Keratinocyte (primary cell): Measurements from ENCODE around the gene DMP1. TPM values are rescaled to one million over a fixed set of nuclear protein-coding genes. Genes with fewer than 3 reads are reported as not detected.

ENCODE experiments used
- DNase-seq: peaks from one replicate; pipeline ENCODE4 v3.0.0-alpha.2; 2011; ENCODE audit warnings: low read depth, missing footprints, low spot score
- FAIRE-seq: peaks from 2 replicates; lab custom pipeline; 2011; peaks lifted over from hg19 to GRCh38; lab: Jason Lieb, UNC
- H2AFZ ChIP-seq: 2 replicates; pipeline ENCODE4 v1.6.0; 2012; ENCODE audit warnings: low read length, control low read depth, inconsistent platforms; ENCODE audit not compliant: control insufficient read depth
- H3K27ac ChIP-seq: 2 replicates; pipeline ENCODE4 v1.5.1; 2011; ENCODE audit warnings: low read length; ENCODE audit not compliant: control insufficient read depth, insufficient read depth
- H3K27me3 ChIP-seq: 3 replicates; pipeline ENCODE4 v1.6.0; 2011; ENCODE audit warnings: low read length; ENCODE audit not compliant: control insufficient read depth, insufficient read depth; ENCODE audit errors: extremely low read depth
- H3K36me3 ChIP-seq, 2 experiments: 2 replicates in 1 of 2; 3 replicates in 1 of 2; pipeline ENCODE4 v1.5.1; 2011; ENCODE audit warnings: low read length in 2 of 2, mild to moderate bottlenecking in 1 of 2; ENCODE audit not compliant: control insufficient read depth in 2 of 2, insufficient read depth in 2 of 2; ENCODE audit errors: extremely low read depth in 1 of 2
- H3K4me1 ChIP-seq: 3 replicates; pipeline ENCODE4 v1.5.1; 2011; ENCODE audit warnings: low read length; ENCODE audit not compliant: control insufficient read depth, insufficient read depth; ENCODE audit errors: extremely low read depth
- H3K4me2 ChIP-seq: 3 replicates; pipeline ENCODE4 v1.6.0; 2011; ENCODE audit warnings: low read depth, low read length; ENCODE audit not compliant: control insufficient read depth, insufficient read depth; ENCODE audit errors: extremely low read depth
- H3K4me3 ChIP-seq, 3 experiments: fragments of 200-600 bp in 1 of 3; sonication (generic) in 1 of 3; 2 replicates in 2 of 3; 3 replicates in 1 of 3; pipeline ENCODE4 v1.5.1; 2011 to 2016; ENCODE audit warnings: low read length in 3 of 3, mild to moderate bottlenecking in 3 of 3, control low read depth in 2 of 3, inconsistent platforms in 1 of 3, low read depth in 1 of 3, mixed read lengths in 1 of 3, mixed run types in 1 of 3, moderate library complexity in 1 of 3; ENCODE audit not compliant: control insufficient read depth in 2 of 3, insufficient read depth in 2 of 3; ENCODE audit errors: extremely low read depth in 1 of 3
- H3K79me2 ChIP-seq: 2 replicates; pipeline ENCODE4 v1.6.0; 2012; ENCODE audit warnings: low read length; ENCODE audit not compliant: control insufficient read depth, insufficient read depth
- H3K9ac ChIP-seq: 3 replicates; pipeline ENCODE4 v1.6.0; 2011; ENCODE audit warnings: low read length; ENCODE audit not compliant: control insufficient read depth, insufficient read depth; ENCODE audit errors: extremely low read depth
- H3K9me1 ChIP-seq: 3 replicates; pipeline ENCODE4 v1.6.0; 2011; ENCODE audit warnings: low read length; ENCODE audit not compliant: control insufficient read depth, insufficient read depth; ENCODE audit errors: extremely low read depth
- H3K9me3 ChIP-seq: 2 replicates; pipeline ENCODE4 v1.5.1; 2012; ENCODE audit warnings: low read depth, low read length; ENCODE audit not compliant: control insufficient read depth
- H4K20me1 ChIP-seq: 3 replicates; pipeline ENCODE4 v1.6.0; 2011; ENCODE audit warnings: low read length; ENCODE audit not compliant: control insufficient read depth, insufficient read depth; ENCODE audit errors: extremely low read depth
- CTCF ChIP-seq, 3 experiments: IDR thresholded peaks in 1 of 3; conservative IDR thresholded peaks in 1 of 3; optimal IDR thresholded peaks in 1 of 3; 2 replicates in 2 of 3; 3 replicates in 1 of 3; pipeline versions ENCODE3 to v1.5.1; 2011; ENCODE audit warnings: low read length in 3 of 3, mild to moderate bottlenecking in 3 of 3, moderate library complexity in 2 of 3, control low read depth in 1 of 3, inconsistent platforms in 1 of 3; ENCODE audit not compliant: insufficient read depth in 2 of 3; ENCODE audit errors: extremely low read depth in 1 of 3
- EZH2 ChIP-seq: IDR thresholded peaks from one replicate; pipeline ENCODE4 v1.6.1; 2012; ENCODE audit warnings: inconsistent platforms, mild to moderate bottlenecking, low read length, moderate library complexity
- dilution Hi-C: fragments of 300-500 bp; cut with MboI; formaldehyde crosslinking; loops from one replicate; pipeline ENCODE4 v1.7.0; 2020; ENCODE audit warnings: low sequenced_read_pairs; ENCODE audit not compliant: extremely low pct_ligation_motif_present
- polyA plus RNA-seq, 5 experiments: library from polyadenylated mRNA; depleted of rRNA in 3 of 5; stranded (reverse) in 3 of 5; stranded (forward) in 1 of 5; unstranded in 1 of 5; fragments of >200 nt; gene quantifications; 1 replicate in 1 of 5; 2 replicates in 3 of 5; 3 replicates in 1 of 5; pipeline versions ENCODE4 v1.2.1 to v1.2.3, GENCODE V29; 2011 to 2012; ENCODE audit warnings: missing spikeins in 2 of 5, low read depth in 1 of 5, low replicate concordance in 1 of 5

Gene DMP1
- polyA plus RNA-seq, 1 donor (not counting 4 experiments of a cell fraction or from before 2014, with no cell fraction given) = not detected

- Histone ChIP-seq H3K4me3 (no peak overlapping the region), H3K27ac (no peak overlapping the region), H3K79me2 (no peaks in the 10 kb centered on the region), H3K4me2 (no peak overlapping the region), H3K9me1 (no peaks in the 10 kb centered on the region), H3K4me1 (no peaks in the 10 kb centered on the region), H4K20me1 (no peaks in the 10 kb centered on the region), H3K36me3 (no peaks in the 10 kb centered on the region), H3K27me3 (no peaks in the 10 kb centered on the region), H2AFZ (no peak overlapping the region), H3K9ac (no peak overlapping the region), H3K9me3 (no peaks in the 10 kb centered on the region)
- DNase-seq (no peak), FAIRE-seq (no peak)
- dilution Hi-C loops = no loop called here
- TF ChIP-seq CTCF (optimal IDR thresholded peaks at IDR 0.05 in 1 of 3, IDR thresholded peaks at IDR 0.05 in 1 of 3, conservative IDR thresholded peaks at IDR 0.05 in 1 of 3; ENCODE audit: extremely low read depth in 1 of 3, insufficient read depth in 2 of 3, low read length in 3 of 3) (no peak), EZH2 (no peak)
These were observed 48.3 kb downstream of the DMP1 start for GRCh38 chr4:87698394-87698793.

- H3K27me3 ChIP-seq = peaks cover 3% of the 10 kb centered on the region
- H3K9me3 ChIP-seq = no peaks in the 10 kb centered on the region
- H3K9ac ChIP-seq = no peak overlapping the region
- H3K36me3 ChIP-seq = no peaks in the 10 kb centered on the region
- DNase-seq (no peak), FAIRE-seq (no peak)
- H3K4me2 ChIP-seq = no peak overlapping the region
- H3K4me3 ChIP-seq = no peak overlapping the region
- no peaks in the 10 kb centered on the region for H4K20me1 ChIP-seq
- dilution Hi-C loops = no loop called here
- no peak overlapping the region for H3K27ac ChIP-seq
- H2AFZ ChIP-seq = no peak overlapping the region
- TF ChIP-seq CTCF (optimal IDR thresholded peaks at IDR 0.05 in 1 of 3, IDR thresholded peaks at IDR 0.05 in 1 of 3, conservative IDR thresholded peaks at IDR 0.05 in 1 of 3; ENCODE audit: extremely low read depth in 1 of 3, insufficient read depth in 2 of 3, low read length in 3 of 3) (no peak), EZH2 (no peak)
- no peaks in the 10 kb centered on the region for H3K9me1 ChIP-seq
- no peaks in the 10 kb centered on the region for H3K79me2 ChIP-seq
- H3K4me1 ChIP-seq = no peaks in the 10 kb centered on the region
These were observed 53.9 kb downstream of the DMP1 start for GRCh38 chr4:87704001-87704400.
